GM18858 (cell line): ENCODE results near the gene PRAMEF18.
"Not testable (repeated sequence)": the region's sequence is repeated elsewhere in the genome, so short reads cannot be mapped to it uniquely, and the experiment has no call there.

Source experiments
- ATAC-seq: cut with Tn5 transposase; IDR thresholded peaks from one replicate; pipeline ENCODE4 v1.9.1; 2021; ENCODE audit not compliant: unreplicated experiment

Gene PRAMEF18

GRCh38 chr1:13208712-13209111 lies 17.2 kb downstream of the PRAMEF18 start:
- not testable (repeated sequence) for ATAC-seq

GRCh38 chr1:13201309-13201708 lies 24.6 kb downstream of the PRAMEF18 start, which contains the start of gene PRAMEF13:
Gene PRAMEF13 (minus strand): TSS chr1:13201409. CDS start chr1:13199589, 1,820 bp downstream.
- ATAC-seq: not testable (repeated sequence)
